T-helper 1 cell treated with Interleukin-12 subunit alpha and Interleukin-12 subunit beta and Interleukin-4 antibody, amounts not matched to agents 30 μg/mL and 1 μg/mL, for 36 hours (primary cell): ENCODE results near the gene FLNB.

Experiments used
- H3K27ac Mint-ChIP-seq: one replicate; pipeline ENCODE4 v1.8.0; 2021; ENCODE audit warnings: mild to moderate bottlenecking, mixed read lengths
- H3K27me3 Mint-ChIP-seq: one replicate; pipeline ENCODE4 v1.8.0; 2021; ENCODE audit warnings: low read depth, mixed read lengths
- H3K36me3 Mint-ChIP-seq: one replicate; pipeline ENCODE4 v1.8.0; 2021; ENCODE audit warnings: low read depth, mixed read lengths
- H3K4me1 Mint-ChIP-seq: one replicate; pipeline ENCODE4 v1.8.0; 2021; ENCODE audit warnings: low read depth, mixed read lengths
- H3K4me3 Mint-ChIP-seq: one replicate; pipeline ENCODE4 v1.8.0; 2021; ENCODE audit warnings: mild to moderate bottlenecking, moderate library complexity, mixed read lengths
- H3K9me3 Mint-ChIP-seq: one replicate; pipeline ENCODE4 v1.8.0; 2021; ENCODE audit warnings: mixed read lengths

Gene FLNB

DNA sequence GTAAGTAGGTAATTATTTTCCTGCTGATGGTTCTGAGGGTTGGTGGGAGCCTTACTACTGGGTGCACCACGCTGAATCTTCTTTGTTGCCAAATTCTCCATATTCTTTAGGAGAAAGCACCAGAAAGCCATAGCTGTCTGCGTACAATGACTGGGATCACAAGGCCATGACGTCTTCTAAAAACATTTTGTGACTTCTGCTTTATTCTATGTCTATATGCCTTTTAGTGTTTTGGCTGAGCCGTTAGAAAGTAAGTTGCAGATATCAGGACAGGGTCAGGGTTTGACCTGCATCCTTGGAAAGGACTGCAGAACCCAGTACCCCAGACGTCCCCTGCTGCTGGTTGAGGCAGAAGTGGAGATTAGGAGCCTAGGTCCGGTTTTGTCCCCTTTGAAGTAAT is 107.0 kb downstream of the FLNB start:
- Mint-ChIP-seq H3K9me3 (no peaks in the 10 kb centered on the region), H3K4me3 (no peak overlapping the region), H3K36me3 (peaks cover 44% of the 10 kb centered on the region), H3K27me3 (no peaks in the 10 kb centered on the region), H3K27ac (peak overlapping the region; percentile 22), H3K4me1 (peaks cover 32% of the 10 kb centered on the region)

GRCh38 chr3:58116161-58116955 is 108.1 kb downstream of the FLNB start:
- Mint-ChIP-seq H3K4me1 (peaks cover 30% of the 10 kb centered on the region), H3K9me3 (no peaks in the 10 kb centered on the region), H3K27ac (peak overlapping the region; percentile 87), H3K36me3 (peaks cover 40% of the 10 kb centered on the region), H3K4me3 (peak overlapping the region; percentile 15), H3K27me3 (no peaks in the 10 kb centered on the region)

- no peak overlapping the region for H3K4me3 Mint-ChIP-seq
- no peaks in the 10 kb centered on the region for H3K9me3 Mint-ChIP-seq
- peaks cover 26% of the 10 kb centered on the region for H3K4me1 Mint-ChIP-seq
- H3K27me3 Mint-ChIP-seq, result no peaks in the 10 kb centered on the region
- H3K27ac Mint-ChIP-seq, result peak overlapping the region; percentile 87
- peaks cover 37% of the 10 kb centered on the region for H3K36me3 Mint-ChIP-seq
These were observed 108.8 kb downstream of the FLNB start for GRCh38 chr3:58116985-58117384.

GRCh38 chr3:58117561-58118181 is 109.4 kb downstream of the FLNB start:
- peaks cover 23% of the 10 kb centered on the region for H3K4me1 Mint-ChIP-seq
- no peaks in the 10 kb centered on the region for H3K9me3 Mint-ChIP-seq
- H3K27me3 Mint-ChIP-seq, result no peaks in the 10 kb centered on the region
- no peak overlapping the region for H3K4me3 Mint-ChIP-seq
- peaks cover 33% of the 10 kb centered on the region for H3K36me3 Mint-ChIP-seq
- H3K27ac Mint-ChIP-seq, result no peak overlapping the region

DNA sequence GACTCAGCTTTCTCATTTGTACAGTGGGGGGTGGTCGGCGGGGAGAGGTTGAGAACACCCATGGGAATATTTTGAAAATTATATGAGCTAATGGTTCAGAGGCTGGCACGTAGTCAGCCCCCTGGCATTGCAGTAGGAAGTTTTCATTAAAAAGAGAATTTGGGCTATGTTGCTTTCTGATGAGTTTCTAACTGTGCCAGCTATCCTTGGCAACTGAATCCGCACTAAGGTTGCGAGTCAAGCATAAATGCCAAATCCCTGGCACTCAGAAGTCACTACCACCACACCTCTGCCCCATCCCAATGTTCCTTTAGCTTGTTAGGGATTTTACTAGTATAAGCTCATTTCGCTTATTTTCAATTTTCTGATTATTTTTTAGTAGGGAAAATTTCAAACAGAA is 111.0 kb downstream of the FLNB start:
- H3K27me3 Mint-ChIP-seq, result no peaks in the 10 kb centered on the region
- H3K4me1 Mint-ChIP-seq, result peaks cover 23% of the 10 kb centered on the region
- H3K36me3 Mint-ChIP-seq, result peaks cover 31% of the 10 kb centered on the region
- H3K27ac Mint-ChIP-seq, result no peak overlapping the region
- no peak overlapping the region for H3K4me3 Mint-ChIP-seq
- no peaks in the 10 kb centered on the region for H3K9me3 Mint-ChIP-seq

- Mint-ChIP-seq H3K36me3 (peaks cover 32% of the 10 kb centered on the region), H3K27ac (no peak overlapping the region), H3K9me3 (no peaks in the 10 kb centered on the region), H3K27me3 (no peaks in the 10 kb centered on the region), H3K4me1 (peaks cover 22% of the 10 kb centered on the region), H3K4me3 (no peak overlapping the region)
These were observed 112.0 kb downstream of the FLNB start for GRCh38 chr3:58120075-58120812.

DNA sequence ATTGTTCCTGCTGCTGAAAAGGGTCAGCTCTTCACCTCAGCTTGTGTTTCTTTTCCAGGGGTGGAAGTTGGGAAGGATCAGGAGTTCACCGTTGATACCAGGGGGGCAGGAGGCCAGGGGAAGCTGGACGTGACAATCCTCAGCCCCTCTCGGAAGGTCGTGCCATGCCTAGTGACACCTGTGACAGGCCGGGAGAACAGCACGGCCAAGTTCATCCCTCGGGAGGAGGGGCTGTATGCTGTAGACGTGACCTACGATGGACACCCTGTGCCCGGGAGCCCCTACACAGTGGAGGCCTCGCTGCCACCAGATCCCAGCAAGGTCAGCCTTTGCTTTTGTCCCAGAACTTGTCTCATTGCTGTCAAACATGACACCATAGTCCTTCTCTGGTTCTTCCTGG is 113.0 kb downstream of the FLNB start:
- H3K27me3 Mint-ChIP-seq, result no peaks in the 10 kb centered on the region
- H3K27ac Mint-ChIP-seq, result no peak overlapping the region
- H3K4me3 Mint-ChIP-seq, result no peak overlapping the region
- H3K4me1 Mint-ChIP-seq, result peaks cover 13% of the 10 kb centered on the region
- peaks cover 33% of the 10 kb centered on the region for H3K36me3 Mint-ChIP-seq
- no peaks in the 10 kb centered on the region for H3K9me3 Mint-ChIP-seq

- Mint-ChIP-seq H3K36me3 (peaks cover 40% of the 10 kb centered on the region), H3K27ac (no peak overlapping the region)
These were observed 114.9 kb downstream of the FLNB start for GRCh38 chr3:58122936-58123700.

DNA sequence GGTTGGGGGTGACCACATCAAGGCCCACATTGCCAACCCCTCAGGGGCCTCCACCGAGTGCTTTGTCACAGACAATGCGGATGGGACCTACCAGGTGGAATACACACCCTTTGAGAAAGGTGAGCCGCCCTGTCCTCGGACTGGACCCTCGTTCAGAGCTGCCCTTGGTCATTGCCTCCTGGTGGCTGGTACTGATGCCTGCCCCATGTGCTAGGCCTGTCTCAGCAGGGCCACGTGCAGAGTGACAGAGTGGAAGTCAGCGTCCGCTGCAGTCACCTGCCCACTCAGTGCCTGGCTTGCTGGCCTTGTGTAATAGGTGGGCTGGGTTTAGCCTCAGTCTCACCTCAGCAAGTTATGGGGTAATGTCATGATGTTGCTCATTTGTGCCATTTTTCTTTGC is 116.2 kb downstream of the FLNB start:
- Mint-ChIP-seq H3K4me1 (peaks cover 4% of the 10 kb centered on the region), H3K36me3 (peaks cover 38% of the 10 kb centered on the region), H3K9me3 (no peaks in the 10 kb centered on the region), H3K27me3 (no peaks in the 10 kb centered on the region), H3K4me3 (no peak overlapping the region), H3K27ac (no peak overlapping the region)

More at GRCh38 chr3:58122936-58123700, 114.9 kb downstream of the FLNB start:
- Mint-ChIP-seq H3K9me3 (no peaks in the 10 kb centered on the region), H3K4me3 (no peak overlapping the region), H3K4me1 (peaks cover 2% of the 10 kb centered on the region), H3K27me3 (no peaks in the 10 kb centered on the region)

- H3K4me1 Mint-ChIP-seq, result peaks cover 8% of the 10 kb centered on the region
- no peaks in the 10 kb centered on the region for H3K27me3 Mint-ChIP-seq
- H3K27ac Mint-ChIP-seq, result no peak overlapping the region
- H3K4me3 Mint-ChIP-seq, result no peak overlapping the region
- H3K9me3 Mint-ChIP-seq, result no peaks in the 10 kb centered on the region
- H3K36me3 Mint-ChIP-seq, result peaks cover 44% of the 10 kb centered on the region
These were observed 121.0 kb downstream of the FLNB start for GRCh38 chr3:58129041-58129770.

GRCh38 chr3:58130591-58130990 is 122.4 kb downstream of the FLNB start:
- Mint-ChIP-seq H3K27ac (no peak overlapping the region), H3K4me1 (peaks cover 6% of the 10 kb centered on the region), H3K36me3 (peaks cover 41% of the 10 kb centered on the region), H3K27me3 (no peaks in the 10 kb centered on the region), H3K4me3 (no peak overlapping the region), H3K9me3 (no peaks in the 10 kb centered on the region)

GRCh38 chr3:58131101-58131825 is 123.0 kb downstream of the FLNB start:
- H3K27ac Mint-ChIP-seq, result no peak overlapping the region
- peaks cover 42% of the 10 kb centered on the region for H3K36me3 Mint-ChIP-seq

GRCh38 chr3:58132850-58133249 is 124.6 kb downstream of the FLNB start:
- H3K4me3 Mint-ChIP-seq, result no peak overlapping the region
- H3K27ac Mint-ChIP-seq, result no peak overlapping the region
- no peaks in the 10 kb centered on the region for H3K27me3 Mint-ChIP-seq
- H3K9me3 Mint-ChIP-seq, result no peaks in the 10 kb centered on the region
- H3K4me1 Mint-ChIP-seq, result peaks cover 6% of the 10 kb centered on the region
- H3K36me3 Mint-ChIP-seq, result peaks cover 36% of the 10 kb centered on the region

More at GRCh38 chr3:58131101-58131825, 123.0 kb downstream of the FLNB start:
- Mint-ChIP-seq H3K4me1 (peaks cover 6% of the 10 kb centered on the region), H3K9me3 (no peaks in the 10 kb centered on the region), H3K27me3 (no peaks in the 10 kb centered on the region), H3K4me3 (no peak overlapping the region)
